ENCODE data around the gene UNC13A. TPM values are rescaled to one million over a fixed set of nuclear protein-coding genes. Genes with fewer than 3 reads are reported as not detected.

The UNC13A gene
- total RNA-seq, 4 donors from 2014 or later: 0.09 to 0.24 (median 0.14) TPM

DNA sequence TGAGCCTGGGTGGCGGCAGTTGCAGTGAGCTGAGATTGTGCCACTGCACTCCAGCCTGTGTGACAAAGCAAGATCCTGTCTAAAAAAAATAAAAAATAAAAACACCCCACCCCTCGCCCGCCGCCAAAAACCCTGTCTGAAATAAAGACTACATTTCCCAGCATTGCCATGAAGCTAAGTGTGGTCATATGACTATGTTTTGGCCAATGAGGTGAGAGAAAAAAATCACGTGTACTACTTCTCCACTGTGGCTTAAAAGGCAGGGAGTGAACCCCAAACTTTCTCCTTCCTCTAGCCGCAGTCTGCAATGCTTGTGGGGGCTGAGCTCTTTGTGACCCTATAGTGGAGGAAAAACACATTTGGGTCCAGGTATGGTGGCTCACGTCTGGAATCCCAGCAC, 77.8 kb downstream of the UNC13A start:
- no peak for DNase-seq (ENCODE audit: low spot score)
- TF ChIP-seq, protein P1, sequence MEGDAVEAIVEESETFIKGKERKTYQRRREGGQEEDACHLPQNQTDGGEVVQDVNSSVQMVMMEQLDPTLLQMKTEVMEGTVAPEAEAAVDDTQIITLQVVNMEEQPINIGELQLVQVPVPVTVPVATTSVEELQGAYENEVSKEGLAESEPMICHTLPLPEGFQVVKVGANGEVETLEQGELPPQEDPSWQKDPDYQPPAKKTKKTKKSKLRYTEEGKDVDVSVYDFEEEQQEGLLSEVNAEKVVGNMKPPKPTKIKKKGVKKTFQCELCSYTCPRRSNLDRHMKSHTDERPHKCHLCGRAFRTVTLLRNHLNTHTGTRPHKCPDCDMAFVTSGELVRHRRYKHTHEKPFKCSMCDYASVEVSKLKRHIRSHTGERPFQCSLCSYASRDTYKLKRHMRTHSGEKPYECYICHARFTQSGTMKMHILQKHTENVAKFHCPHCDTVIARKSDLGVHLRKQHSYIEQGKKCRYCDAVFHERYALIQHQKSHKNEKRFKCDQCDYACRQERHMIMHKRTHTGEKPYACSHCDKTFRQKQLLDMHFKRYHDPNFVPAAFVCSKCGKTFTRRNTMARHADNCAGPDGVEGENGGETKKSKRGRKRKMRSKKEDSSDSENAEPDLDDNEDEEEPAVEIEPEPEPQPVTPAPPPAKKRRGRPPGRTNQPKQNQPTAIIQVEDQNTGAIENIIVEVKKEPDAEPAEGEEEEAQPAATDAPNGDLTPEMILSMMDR (IDR thresholded peaks at IDR 0.05): no peak
- no peak for ATAC-seq (ENCODE audit: low FRiP score)

DNA sequence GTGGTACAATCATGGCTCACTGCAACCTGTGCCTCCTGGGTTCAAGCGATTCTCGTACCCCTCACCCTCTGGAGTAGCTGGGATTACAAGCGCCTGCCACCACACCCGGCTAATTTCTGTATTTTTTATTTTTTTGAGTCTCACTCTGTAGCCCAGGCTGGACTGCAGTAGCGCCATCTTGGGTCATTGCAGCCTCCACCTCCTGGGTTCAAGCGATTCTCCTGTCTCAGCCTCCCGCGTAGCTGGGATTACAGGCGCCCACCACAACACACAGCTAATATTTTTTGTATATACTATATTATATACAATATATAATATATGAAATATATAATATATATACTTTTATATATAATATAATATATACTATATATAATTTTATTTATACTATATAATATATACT, 80.2 kb downstream of the UNC13A start:
- TF ChIP-seq, protein P1 (IDR thresholded peaks at IDR 0.05): no peak
- DNase-seq (ENCODE audit: low spot score): no peak
- no peak for ATAC-seq (ENCODE audit: low FRiP score)

GRCh38 chr19:17606590-17607185, 81.5 kb downstream of the UNC13A start:
- ATAC-seq (ENCODE audit: low FRiP score) (no peak), DNase-seq (ENCODE audit: low spot score) (no peak)
- TF ChIP-seq, protein P1 (IDR thresholded peaks at IDR 0.05): no peak

DNA sequence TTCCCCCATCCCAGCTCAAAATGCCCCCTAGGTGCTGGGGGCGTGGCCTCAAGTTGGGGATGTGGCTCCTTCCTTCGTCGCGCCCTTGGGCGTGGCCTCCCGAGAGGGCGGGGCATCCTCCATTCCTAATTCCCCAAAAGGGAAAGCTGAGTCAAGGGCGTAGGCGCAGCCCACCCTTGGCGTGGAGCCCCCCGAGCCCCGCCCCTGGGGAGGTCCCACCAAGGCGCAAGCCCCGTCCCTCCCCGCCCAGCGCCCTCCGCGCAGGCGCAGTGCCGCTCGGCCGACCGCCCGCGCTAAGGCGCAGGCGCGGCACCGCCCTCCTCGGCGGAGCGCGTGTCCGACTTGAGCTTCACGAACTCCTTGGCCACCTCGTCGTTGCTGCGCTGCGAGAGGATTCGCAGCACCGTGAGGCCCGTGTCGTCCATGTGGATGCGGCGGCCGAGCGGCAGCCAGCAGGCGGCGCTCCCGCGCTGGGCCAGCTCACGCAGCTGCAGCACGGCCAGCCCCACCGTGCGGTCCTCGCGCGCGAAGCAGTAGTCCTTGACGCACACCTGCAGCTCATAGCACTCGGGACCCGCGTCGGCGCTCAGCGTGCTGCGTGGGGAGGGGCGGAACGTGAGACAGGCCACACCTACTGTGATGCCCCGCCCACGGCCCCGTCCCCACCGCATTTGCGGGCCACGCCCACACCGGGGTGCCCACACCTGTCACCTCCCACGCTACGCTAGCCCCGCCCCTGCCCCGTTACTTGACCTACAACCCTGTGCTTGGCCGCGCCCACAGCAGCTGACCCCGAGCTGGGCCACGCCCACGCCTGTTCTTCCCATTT, 82.2 kb downstream of the UNC13A start:
- ATAC-seq (ENCODE audit: low FRiP score) (peak; percentile 67), DNase-seq (ENCODE audit: low spot score) (peak; percentile 58)
- TF ChIP-seq, protein P1 (IDR thresholded peaks at IDR 0.05): no peak

GRCh38 chr19:17605117-17605516, 83.0 kb downstream of the UNC13A start:
- DNase-seq (ENCODE audit: low spot score) (no peak), ATAC-seq (ENCODE audit: low FRiP score) (no peak)
- TF ChIP-seq, protein P1 (IDR thresholded peaks at IDR 0.05): no peak

- DNase-seq (ENCODE audit: low spot score) (no peak), ATAC-seq (ENCODE audit: low FRiP score) (no peak)
- TF ChIP-seq, protein P1 (IDR thresholded peaks at IDR 0.05): no peak
Observed at GRCh38 chr19:17604372-17605025, 83.7 kb downstream of the UNC13A start.
